ENCODE data around the gene DOCK10. TPM values are rescaled to one million over a fixed set of nuclear protein-coding genes. Genes with fewer than 3 reads are reported as not detected.

Gene DOCK10
- total RNA-seq, 2 donors from 2014 or later: 334 to 378 TPM

DNA sequence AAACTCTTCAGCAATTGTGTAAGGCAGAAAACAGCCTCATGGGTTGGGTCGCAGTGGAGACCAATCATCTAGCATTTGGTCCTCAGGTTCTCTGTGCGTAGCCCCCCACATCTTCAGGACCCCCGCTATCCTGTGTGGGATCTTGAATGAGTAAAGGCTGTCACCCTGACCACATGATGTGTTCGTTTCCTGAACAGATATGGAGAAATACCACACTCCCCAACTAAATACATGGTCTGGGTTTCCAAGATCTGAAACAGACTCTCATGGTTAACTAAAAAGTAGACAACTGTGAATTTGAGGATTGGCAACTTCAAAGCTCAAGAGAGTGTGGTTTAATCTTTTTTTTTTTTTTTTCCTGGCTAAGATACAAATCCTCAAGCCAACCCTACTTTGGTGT lies 23.2 kb downstream of the DOCK10 start:
- Mint-ChIP-seq H3K4me3 (peak overlapping the region; percentile 69), H3K27ac (peak overlapping the region; percentile 61 to 75), H3K4me1 (ENCODE audit: low read depth in 2 of 2) (peaks cover 58 to 60% of the 10 kb centered on the region in 2 donors), H3K27me3 (no peaks in the 10 kb centered on the region), H3K9me3 (no peaks in the 10 kb centered on the region), H3K36me3 (no peaks in the 10 kb centered on the region)
- DNase-seq (ENCODE audit: low spot score) (no peak), ATAC-seq (peak; percentile 61 to 71)

DNA sequence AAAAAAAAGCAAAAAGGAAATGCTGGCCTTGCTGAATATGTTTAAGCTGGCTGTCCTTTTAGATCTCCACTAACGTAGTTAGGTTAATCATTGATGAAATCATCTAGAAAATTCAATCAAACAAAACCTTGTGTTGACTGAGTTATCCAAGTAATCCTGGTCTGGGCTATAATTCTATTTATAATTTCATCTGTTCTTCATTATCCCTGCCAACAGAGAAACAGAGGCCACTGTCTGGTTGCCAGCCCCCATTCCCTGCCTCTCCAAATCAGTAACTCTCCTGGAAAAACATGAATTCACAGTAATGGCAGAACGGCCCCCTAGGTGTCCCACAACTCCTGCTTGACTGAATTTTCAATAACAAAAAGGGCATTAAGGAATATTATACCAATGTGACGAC lies 24.6 kb downstream of the DOCK10 start:
- peak overlapping the region; percentile 23 to 59 for H3K27ac Mint-ChIP-seq
- H3K9me3 Mint-ChIP-seq: no peaks in the 10 kb centered on the region
- H3K36me3 Mint-ChIP-seq: no peaks in the 10 kb centered on the region
- DNase-seq (ENCODE audit: low spot score) (no peak), ATAC-seq (no peak)
- no peaks in the 10 kb centered on the region for H3K27me3 Mint-ChIP-seq
- H3K4me1 Mint-ChIP-seq (ENCODE audit: low read depth in 2 of 2): peaks cover 58 to 62% of the 10 kb centered on the region in 2 donors
- no peak overlapping the region for H3K4me3 Mint-ChIP-seq

DNA sequence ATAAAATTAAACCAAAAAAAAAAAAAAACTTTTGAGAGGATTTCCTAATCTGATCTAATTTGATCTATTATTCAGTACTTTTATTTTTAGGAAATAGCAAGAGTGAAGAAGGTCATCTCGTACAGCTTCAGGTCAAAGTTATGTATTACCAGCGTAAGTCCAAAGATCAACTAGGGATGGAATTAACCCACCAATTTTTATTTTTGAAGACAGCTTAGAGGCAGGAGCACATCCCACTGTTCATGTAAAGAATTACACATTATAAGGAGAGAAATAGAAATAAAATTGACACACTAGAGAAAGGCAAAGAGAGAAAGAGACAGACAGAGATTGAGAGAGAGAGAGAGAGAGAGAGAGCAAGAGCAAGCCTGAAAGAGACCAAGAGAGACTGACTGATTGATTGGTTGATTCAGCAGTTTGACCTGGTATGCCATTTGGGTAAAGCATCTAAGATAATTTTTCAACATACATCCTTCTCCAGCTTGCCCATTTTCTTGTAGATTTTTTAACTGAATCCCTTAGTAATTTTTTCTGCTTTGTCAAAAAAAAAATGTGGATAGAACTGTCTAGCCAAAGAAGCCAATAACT lies 25.1 kb downstream of the DOCK10 start:
- DNase-seq (ENCODE audit: low spot score) (no peak), ATAC-seq (no peak)
- peak overlapping the region; percentile 23 to 59 for H3K27ac Mint-ChIP-seq
- H3K4me1 Mint-ChIP-seq (ENCODE audit: low read depth in 2 of 2): peaks cover 53 to 57% of the 10 kb centered on the region in 2 donors
- H3K36me3 Mint-ChIP-seq: no peaks in the 10 kb centered on the region
- H3K4me3 Mint-ChIP-seq: no peak overlapping the region
- no peaks in the 10 kb centered on the region for H3K9me3 Mint-ChIP-seq
- H3K27me3 Mint-ChIP-seq: no peaks in the 10 kb centered on the region

DNA sequence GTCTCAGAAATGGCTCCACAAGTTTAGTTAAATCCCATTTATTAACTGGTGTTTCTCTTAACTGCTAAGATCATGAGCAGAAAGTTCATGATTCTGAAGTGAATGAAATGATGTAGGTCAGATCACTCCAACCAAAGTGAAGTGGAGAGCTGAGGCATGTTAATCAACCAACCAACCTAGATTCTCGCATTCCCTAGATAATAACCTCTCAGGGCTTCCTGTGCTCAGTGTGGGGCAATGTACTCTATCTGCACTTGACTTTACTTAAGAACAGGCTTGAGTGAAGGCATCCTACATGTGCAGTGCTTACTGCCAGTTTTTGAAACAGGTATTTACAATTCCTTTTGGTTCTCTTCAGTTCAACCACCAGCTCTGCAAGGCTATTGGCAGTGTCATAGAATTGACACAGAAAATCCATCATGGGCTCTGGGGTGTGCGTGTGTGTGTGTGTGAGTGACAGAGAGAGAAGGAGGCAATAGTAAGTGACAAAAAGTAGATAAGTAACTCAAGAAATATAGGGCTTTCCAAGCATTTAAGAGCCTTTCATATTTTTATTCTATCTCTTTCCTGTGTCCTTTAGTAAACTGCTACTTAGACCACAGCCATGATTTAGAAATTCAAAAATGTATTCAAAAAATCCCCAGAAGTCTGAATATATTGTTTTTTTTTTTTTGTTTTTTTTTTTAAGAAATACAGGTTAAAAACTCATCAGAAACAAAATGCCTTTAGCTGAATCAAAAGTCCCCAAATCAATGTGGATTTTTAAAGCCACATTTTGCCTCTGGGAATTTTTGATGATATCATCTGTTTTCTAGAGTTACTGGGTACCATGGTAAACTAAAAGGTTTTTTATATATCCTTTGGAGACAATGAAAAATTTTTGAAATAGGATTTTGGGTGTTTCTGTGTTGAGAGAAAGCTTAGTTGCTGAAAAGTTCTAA lies 28.6 kb downstream of the DOCK10 start:
- ATAC-seq: no peak
- Mint-ChIP-seq H3K27me3 (no peaks in the 10 kb centered on the region), H3K4me1 (ENCODE audit: low read depth in 2 of 2) (peaks cover 51 to 59% of the 10 kb centered on the region in 2 donors), H3K4me3 (peak overlapping the region; percentile 39), H3K27ac (peak overlapping the region; percentile 63 to 77), H3K9me3 (no peaks in the 10 kb centered on the region), H3K36me3 (no peaks in the 10 kb centered on the region)
- no peak for DNase-seq (ENCODE audit: low spot score)

DNA sequence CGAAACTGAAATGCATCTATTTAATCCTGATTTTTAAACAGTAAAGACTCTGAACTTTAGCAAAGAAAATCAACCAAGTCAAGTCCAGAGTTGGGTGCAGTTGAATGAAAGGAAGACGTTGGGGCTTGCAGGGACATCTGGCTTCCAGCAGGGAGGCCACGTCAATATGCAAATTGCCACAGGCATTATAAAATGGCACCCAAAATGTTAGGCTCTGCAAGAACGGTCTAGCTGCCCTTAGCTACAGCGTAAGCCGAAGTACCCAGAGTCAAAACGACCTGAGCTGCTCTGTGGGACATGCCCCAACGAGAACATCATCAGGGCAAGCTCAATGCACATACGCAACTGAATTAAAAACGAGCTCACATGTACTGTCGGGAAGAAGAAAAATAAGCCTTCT lies 30.7 kb downstream of the DOCK10 start:
- Mint-ChIP-seq H3K27ac (peak overlapping the region; percentile 78 to 81), H3K27me3 (no peaks in the 10 kb centered on the region), H3K4me3 (peak overlapping the region; percentile 66), H3K4me1 (ENCODE audit: low read depth in 2 of 2) (peaks cover 62 to 67% of the 10 kb centered on the region in 2 donors), H3K9me3 (no peaks in the 10 kb centered on the region), H3K36me3 (peaks cover 7% of the 10 kb centered on the region)
- DNase-seq (ENCODE audit: low spot score): no peak
- no peak for ATAC-seq

DNA sequence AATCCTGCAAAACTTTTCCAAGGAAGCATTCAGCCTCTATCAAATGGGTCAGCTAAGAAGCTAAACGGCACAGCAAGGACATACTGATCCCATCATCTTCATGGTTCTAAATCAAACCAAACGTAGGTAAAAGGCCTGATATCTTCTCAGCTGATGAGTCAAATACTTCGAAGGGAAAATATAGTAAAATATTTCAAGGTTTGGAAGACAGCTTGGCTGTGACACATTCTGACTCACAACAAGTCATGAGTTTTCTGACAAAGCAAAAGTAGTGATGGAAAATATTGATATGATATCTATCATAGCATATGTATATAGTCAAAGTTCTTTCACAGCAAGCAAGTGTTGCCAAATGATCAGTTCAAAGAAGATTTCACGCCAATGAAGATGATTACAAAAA lies 31.5 kb downstream of the DOCK10 start:
- Mint-ChIP-seq H3K36me3 (peaks cover 11% of the 10 kb centered on the region), H3K4me1 (ENCODE audit: low read depth in 2 of 2) (peaks cover 68 to 74% of the 10 kb centered on the region in 2 donors), H3K4me3 (peak overlapping the region; percentile 66), H3K27me3 (no peaks in the 10 kb centered on the region), H3K9me3 (no peaks in the 10 kb centered on the region), H3K27ac (peak overlapping the region; percentile 78 to 81)
- ATAC-seq (peak; percentile 65 to 81), DNase-seq (ENCODE audit: low spot score) (no peak)

DNA sequence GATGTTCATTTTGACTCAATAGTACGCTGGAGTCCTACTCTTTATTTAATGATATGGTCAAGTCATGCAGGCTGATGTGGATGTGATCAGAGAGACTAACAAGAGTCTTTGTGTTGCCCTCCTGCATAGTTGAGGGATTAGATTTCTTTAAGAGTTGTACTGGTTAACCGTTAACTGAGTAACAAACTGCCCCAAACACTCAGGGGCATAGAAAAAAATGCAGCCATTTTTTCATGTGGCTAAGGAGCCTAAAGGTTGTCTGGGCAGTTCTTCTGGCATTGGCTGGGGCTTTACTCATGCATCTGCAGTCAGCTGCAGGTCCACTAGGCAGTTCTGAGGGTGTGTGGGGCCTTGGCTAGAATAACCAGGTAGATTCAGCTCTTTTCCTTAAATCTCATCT lies 32.5 kb downstream of the DOCK10 start:
- Mint-ChIP-seq H3K9me3 (no peaks in the 10 kb centered on the region), H3K4me3 (peak overlapping the region; percentile 66), H3K27ac (peak overlapping the region; percentile 78 to 81), H3K27me3 (no peaks in the 10 kb centered on the region), H3K36me3 (peaks cover 11% of the 10 kb centered on the region), H3K4me1 (ENCODE audit: low read depth in 2 of 2) (peaks cover 69 to 78% of the 10 kb centered on the region in 2 donors)
- DNase-seq (ENCODE audit: low spot score) (no peak), ATAC-seq (no peak)

DNA sequence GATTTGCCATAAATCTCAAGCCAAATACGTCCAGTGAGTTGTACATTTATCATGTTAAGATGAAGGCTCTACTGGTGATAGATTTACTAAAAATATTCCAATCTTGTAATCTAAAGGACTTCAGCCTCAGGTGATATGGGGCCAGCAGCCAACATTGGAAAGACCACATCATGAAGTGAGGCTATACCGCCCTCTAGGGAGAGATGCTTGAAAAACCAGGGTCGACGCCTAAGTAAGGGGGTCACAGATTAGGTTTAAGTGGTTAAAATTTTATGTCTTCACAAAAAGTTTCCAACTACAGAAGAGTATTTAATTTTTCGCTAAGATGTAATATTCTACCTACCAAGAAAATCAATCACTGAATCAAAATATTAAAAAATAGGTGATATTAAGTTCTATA lies 33.3 kb downstream of the DOCK10 start:
- Mint-ChIP-seq H3K27ac (peak overlapping the region; percentile 78 to 81), H3K4me3 (peak overlapping the region; percentile 45), H3K4me1 (ENCODE audit: low read depth in 2 of 2) (peaks cover 72 to 80% of the 10 kb centered on the region in 2 donors), H3K9me3 (no peaks in the 10 kb centered on the region), H3K27me3 (no peaks in the 10 kb centered on the region), H3K36me3 (peaks cover 13% of the 10 kb centered on the region)
- no peak for ATAC-seq
- no peak for DNase-seq (ENCODE audit: low spot score)

DNA sequence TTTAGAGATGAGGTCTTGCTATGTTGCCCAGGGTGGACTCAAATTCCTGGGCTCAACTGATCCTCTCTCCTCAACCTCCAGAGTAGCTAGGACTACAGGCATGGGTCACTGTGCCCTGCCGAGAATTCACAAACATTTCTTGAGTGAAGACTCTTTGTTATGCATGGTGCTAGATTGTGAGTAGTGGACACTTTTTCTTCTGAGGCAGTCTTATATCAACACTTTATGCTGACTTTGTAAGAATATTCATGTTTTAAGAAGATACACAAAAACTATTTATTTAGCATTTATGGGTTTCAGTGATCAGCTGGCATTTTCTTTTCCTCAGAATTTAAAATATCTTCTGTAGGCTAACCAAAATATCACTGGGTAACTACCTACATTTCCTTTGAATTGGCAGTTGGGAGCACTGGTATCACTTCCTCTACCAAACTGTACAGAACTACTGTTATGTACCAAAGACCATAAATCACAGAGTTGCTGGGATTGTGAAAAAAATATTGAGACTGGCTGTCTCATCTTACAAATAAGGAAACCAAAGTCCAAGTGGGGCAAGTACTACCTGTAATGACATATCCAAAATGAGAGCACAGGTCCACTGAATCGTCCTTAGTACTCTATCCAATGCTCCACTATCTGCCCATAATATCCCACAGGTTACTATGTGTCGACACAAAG lies 34.0 kb downstream of the DOCK10 start:
- Mint-ChIP-seq H3K4me1 (ENCODE audit: low read depth in 2 of 2) (peaks cover 71 to 79% of the 10 kb centered on the region in 2 donors), H3K27me3 (no peaks in the 10 kb centered on the region), H3K9me3 (no peaks in the 10 kb centered on the region), H3K27ac (peak overlapping the region; percentile 78 to 81), H3K36me3 (peaks cover 15% of the 10 kb centered on the region), H3K4me3 (peak overlapping the region; percentile 45)
- ATAC-seq (no peak), DNase-seq (ENCODE audit: low spot score) (no peak)

DNA sequence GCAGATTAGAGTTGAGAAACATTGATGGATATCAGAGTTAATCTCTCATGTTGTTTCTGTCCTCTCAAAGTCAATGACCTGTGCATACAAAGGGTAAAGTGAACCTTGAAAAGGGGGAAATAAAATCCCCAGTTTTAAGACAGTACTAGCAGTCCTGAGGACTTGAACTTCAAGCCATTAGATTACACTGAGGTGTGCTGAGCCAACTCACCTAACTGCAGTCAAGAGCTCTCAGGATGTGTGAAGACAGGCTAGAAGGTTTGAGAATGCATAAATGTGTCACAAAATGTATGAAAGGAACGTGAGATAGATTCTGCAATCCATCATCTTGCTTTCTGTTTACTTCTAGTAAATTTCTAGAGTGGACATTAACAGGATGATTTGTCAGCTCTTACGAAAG lies 35.5 kb downstream of the DOCK10 start:
- ATAC-seq (peak; percentile 60 to 78), DNase-seq (ENCODE audit: low spot score) (no peak)
- no peaks in the 10 kb centered on the region for H3K27me3 Mint-ChIP-seq
- peak overlapping the region; percentile 17 for H3K4me3 Mint-ChIP-seq
- H3K9me3 Mint-ChIP-seq: no peaks in the 10 kb centered on the region
- H3K4me1 Mint-ChIP-seq (ENCODE audit: low read depth in 2 of 2): peaks cover 76 to 84% of the 10 kb centered on the region in 2 donors
- peaks cover 15% of the 10 kb centered on the region for H3K36me3 Mint-ChIP-seq
- peak overlapping the region; percentile 78 to 81 for H3K27ac Mint-ChIP-seq

DNA sequence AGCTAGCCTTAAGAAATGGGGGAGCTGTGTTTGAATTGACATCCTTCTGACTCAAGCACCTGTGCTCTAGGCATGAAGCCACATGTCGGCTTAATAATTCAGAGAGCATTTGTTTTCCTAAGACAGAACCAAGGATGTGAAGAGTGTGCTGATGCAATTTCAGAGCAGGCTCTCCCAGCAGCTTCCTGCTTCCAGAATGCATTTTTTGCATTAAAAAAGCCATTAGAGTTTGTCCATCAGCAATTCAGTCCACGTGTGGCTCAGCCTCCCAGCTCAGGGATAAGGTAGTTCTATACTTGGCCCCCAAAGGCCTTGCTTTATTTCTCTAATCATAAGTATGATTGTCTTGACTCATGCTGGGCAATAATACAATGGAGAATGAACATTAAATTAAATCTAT lies 37.7 kb downstream of the DOCK10 start:
- no peaks in the 10 kb centered on the region for H3K9me3 Mint-ChIP-seq
- H3K27ac Mint-ChIP-seq: peak overlapping the region; percentile 78 to 81
- ATAC-seq (no peak), DNase-seq (ENCODE audit: low spot score) (no peak)
- no peaks in the 10 kb centered on the region for H3K27me3 Mint-ChIP-seq
- peaks cover 15% of the 10 kb centered on the region for H3K36me3 Mint-ChIP-seq
- peaks cover 73 to 78% of the 10 kb centered on the region in 2 donors for H3K4me1 Mint-ChIP-seq (ENCODE audit: low read depth in 2 of 2)
- no peak overlapping the region for H3K4me3 Mint-ChIP-seq

DNA sequence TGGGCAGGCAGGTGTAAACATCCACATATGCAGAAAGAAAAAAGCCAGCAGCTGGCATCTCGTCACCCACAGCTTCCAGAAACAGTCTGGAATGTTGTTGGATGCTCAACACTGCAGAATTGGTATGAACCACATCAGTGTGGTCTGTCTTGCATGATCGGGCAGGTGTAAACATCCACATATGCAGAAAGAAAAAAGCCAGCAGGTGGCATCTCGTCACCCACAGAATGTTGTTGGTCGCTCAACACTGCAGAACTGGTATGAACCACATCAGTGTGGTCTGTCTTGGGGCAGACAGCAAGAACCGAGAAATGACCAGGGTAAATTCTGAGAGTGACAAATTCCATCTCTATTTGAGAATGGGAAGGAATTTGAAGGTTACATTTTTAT lies 39.6 kb downstream of the DOCK10 start:
- Mint-ChIP-seq H3K4me1 (ENCODE audit: low read depth in 2 of 2) (peaks cover 68 to 74% of the 10 kb centered on the region in 2 donors), H3K27ac (peak overlapping the region; percentile 76 to 96), H3K27me3 (no peaks in the 10 kb centered on the region), H3K9me3 (no peaks in the 10 kb centered on the region), H3K4me3 (peak overlapping the region; percentile 59), H3K36me3 (peaks cover 15% of the 10 kb centered on the region)
- DNase-seq (ENCODE audit: low spot score): no peak
- peak; percentile 61 to 71 for ATAC-seq

DNA sequence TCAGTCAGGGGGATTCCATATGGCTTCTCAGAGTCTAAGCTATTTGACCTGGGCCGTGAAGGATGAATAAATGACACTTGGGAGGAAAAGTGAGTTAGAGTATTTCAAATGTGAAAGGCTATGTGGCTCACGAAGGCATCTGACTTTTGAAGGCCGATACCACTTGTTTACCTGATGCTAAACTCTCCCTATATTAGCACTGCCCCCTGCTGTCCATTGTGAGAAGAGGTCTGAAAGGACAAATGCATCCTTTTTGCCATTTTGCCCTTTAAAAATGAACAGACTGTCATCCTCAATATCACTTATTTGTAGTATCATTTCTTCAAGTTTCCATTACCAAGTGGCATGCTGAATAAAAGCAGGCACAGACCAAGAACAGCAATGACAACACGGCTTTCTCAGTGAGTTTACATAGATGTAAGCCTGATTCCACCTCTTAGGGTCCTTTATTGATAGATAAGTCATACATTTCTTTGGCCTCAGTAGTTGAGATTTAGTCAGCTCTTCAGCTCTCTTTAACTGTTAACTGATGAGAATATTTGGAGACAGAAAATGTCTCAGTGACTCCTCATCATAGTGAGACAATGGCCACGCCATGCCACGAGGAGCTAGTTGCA lies 40.1 kb downstream of the DOCK10 start:
- Mint-ChIP-seq H3K4me1 (ENCODE audit: low read depth in 2 of 2) (peaks cover 68 to 74% of the 10 kb centered on the region in 2 donors), H3K9me3 (no peaks in the 10 kb centered on the region), H3K27ac (peak overlapping the region; percentile 76 to 96), H3K4me3 (peak overlapping the region; percentile 59), H3K36me3 (peaks cover 13% of the 10 kb centered on the region), H3K27me3 (no peaks in the 10 kb centered on the region)
- ATAC-seq: peak; percentile 71 to 79
- DNase-seq (ENCODE audit: low spot score): peak; percentile 79
